Choroid plexus epithelial cell (primary cell): ENCODE measurements around the gene TIMM29.
A peak's percentile ranks its signal among the peaks of the same experiment; 100 is the strongest.

Experiments
- DNase-seq: peaks from one replicate; pipeline ENCODE4 v3.0.0-alpha.2; 2010; ENCODE audit warnings: low read depth
- H3K4me3 ChIP-seq: 2 replicates; pipeline ENCODE4 v1.5.1; 2011; ENCODE audit warnings: low read depth, mild to moderate bottlenecking, control low read depth, low read length, moderate library complexity
- CTCF ChIP-seq: conservative IDR thresholded peaks from 2 replicates; pipeline ENCODE4 v1.5.1; 2011; ENCODE audit warnings: low read depth, mild to moderate bottlenecking, control low read depth, inconsistent platforms, low read length, moderate library complexity

The TIMM29 gene

GRCh38 chr19:10928563-10929401 lies at the start of gene TIMM29, which contains the start of gene YIPF2:
Gene TIMM29 (plus strand): TSS chr19:10928811. CDS start chr19:10928823, 12 bp downstream.
Gene YIPF2 (minus strand): TSS chr19:10928639. CDS start chr19:10928410, 229 bp downstream.
- DNase-seq: peak; percentile 99
- no peak for TF ChIP-seq CTCF
- H3K4me3 ChIP-seq: peak within 1 kb of the TSS; percentile 91

- no peak overlapping the region for H3K4me3 ChIP-seq
- no peak for DNase-seq
- no peak for TF ChIP-seq CTCF
Observed at GRCh38 chr19:10881403-10882107, 47.1 kb upstream of the TIMM29 start.

GRCh38 chr19:10882108-10882457 lies 46.5 kb upstream of the TIMM29 start:
- H3K4me3 ChIP-seq: no peak overlapping the region
- TF ChIP-seq CTCF: no peak
- no peak for DNase-seq

- no peak for TF ChIP-seq CTCF
- peak; percentile 25 for DNase-seq
- no peak overlapping the region for H3K4me3 ChIP-seq
Observed at GRCh38 chr19:10884274-10884673, 44.3 kb upstream of the TIMM29 start.

GRCh38 chr19:10885201-10886169 lies 43.1 kb upstream of the TIMM29 start:
- peak; percentile 15 for DNase-seq
- no peak for TF ChIP-seq CTCF

GRCh38 chr19:10887616-10888367 lies 40.8 kb upstream of the TIMM29 start:
- no peak for DNase-seq
- H3K4me3 ChIP-seq: no peak overlapping the region
- no peak for TF ChIP-seq CTCF

More at GRCh38 chr19:10885201-10886169, 43.1 kb upstream of the TIMM29 start:
- H3K4me3 ChIP-seq: no peak overlapping the region
